ENCODE results near the gene LRRFIP1. TPM values are rescaled to one million over a fixed set of nuclear protein-coding genes. Genes with fewer than 3 reads are reported as not detected.

The LRRFIP1 gene
- total and polyA plus RNA-seq, 9 of the 15 experiments (the other 6 are each of a cell fraction or from before 2014, with no cell fraction given), result 13.1 to 45.2 (median 31.3) TPM

- TF ChIP-seq MGA (IDR thresholded peaks at IDR 0.05) (no peak), ERF (CRISPR knock-in tag; IDR thresholded peaks at IDR 0.05) (no peak), COPS2 (conservative IDR thresholded peaks at IDR 0.05) (no peak), TEAD1 (CRISPR knock-in tag; IDR thresholded peaks at IDR 0.05) (no peak), HDAC8 (tag; IDR thresholded peaks at IDR 0.05) (no peak), ARHGAP35 (IDR thresholded peaks at IDR 0.05; ENCODE audit: partially characterized antibody) (no peak), BRCA1 (IDR thresholded peaks at IDR 0.05) (no peak), BRCA1 (CRISPR knock-in tag; IDR thresholded peaks at IDR 0.05) (no peak), ZC3H11A (IDR thresholded peaks at IDR 0.05; ENCODE audit: low read depth, low read length) (no peak)
Measured at GRCh38 chr2:237664151-237664550, 36.8 kb downstream of the LRRFIP1 start (continued).

All from K562 (cell line).